ENCODE measurements around the gene GP9.
"Not testable (repeated sequence)": the region's sequence is repeated elsewhere in the genome, so short reads cannot be mapped to it uniquely, and the experiment has no call there.

- TF ChIP-seq, protein P1, sequence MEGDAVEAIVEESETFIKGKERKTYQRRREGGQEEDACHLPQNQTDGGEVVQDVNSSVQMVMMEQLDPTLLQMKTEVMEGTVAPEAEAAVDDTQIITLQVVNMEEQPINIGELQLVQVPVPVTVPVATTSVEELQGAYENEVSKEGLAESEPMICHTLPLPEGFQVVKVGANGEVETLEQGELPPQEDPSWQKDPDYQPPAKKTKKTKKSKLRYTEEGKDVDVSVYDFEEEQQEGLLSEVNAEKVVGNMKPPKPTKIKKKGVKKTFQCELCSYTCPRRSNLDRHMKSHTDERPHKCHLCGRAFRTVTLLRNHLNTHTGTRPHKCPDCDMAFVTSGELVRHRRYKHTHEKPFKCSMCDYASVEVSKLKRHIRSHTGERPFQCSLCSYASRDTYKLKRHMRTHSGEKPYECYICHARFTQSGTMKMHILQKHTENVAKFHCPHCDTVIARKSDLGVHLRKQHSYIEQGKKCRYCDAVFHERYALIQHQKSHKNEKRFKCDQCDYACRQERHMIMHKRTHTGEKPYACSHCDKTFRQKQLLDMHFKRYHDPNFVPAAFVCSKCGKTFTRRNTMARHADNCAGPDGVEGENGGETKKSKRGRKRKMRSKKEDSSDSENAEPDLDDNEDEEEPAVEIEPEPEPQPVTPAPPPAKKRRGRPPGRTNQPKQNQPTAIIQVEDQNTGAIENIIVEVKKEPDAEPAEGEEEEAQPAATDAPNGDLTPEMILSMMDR (IDR thresholded peaks at IDR 0.05) = not testable (repeated sequence)
- TF ChIP-seq EZH2 (IDR thresholded peaks at IDR 0.05; ENCODE audit: borderline replicate concordance, insufficient read depth, low read depth, low read length, poor library complexity, severe bottlenecking) = not testable (repeated sequence)
These were observed 7.1 kb downstream of the GP9 start for GRCh38 chr3:129067719-129068118.

Data from B cell (primary cell).